GM19328 (cell line): ENCODE data around the gene LRFN5.

ENCODE experiments used
- ATAC-seq: cut with Tn5 transposase; IDR thresholded peaks from one replicate; pipeline ENCODE4 v1.9.1; 2021; ENCODE audit warnings: mild to moderate bottlenecking, moderate library complexity; ENCODE audit not compliant: unreplicated experiment

Gene LRFN5

GRCh38 chr14:41766772-41767171 lies 160.1 kb downstream of the LRFN5 start:
- no peak for ATAC-seq

- no peak for ATAC-seq
These were observed 167.0 kb downstream of the LRFN5 start for GRCh38 chr14:41773536-41774279.

GRCh38 chr14:41782511-41782910 lies 175.8 kb downstream of the LRFN5 start:
- ATAC-seq, result no peak

DNA sequence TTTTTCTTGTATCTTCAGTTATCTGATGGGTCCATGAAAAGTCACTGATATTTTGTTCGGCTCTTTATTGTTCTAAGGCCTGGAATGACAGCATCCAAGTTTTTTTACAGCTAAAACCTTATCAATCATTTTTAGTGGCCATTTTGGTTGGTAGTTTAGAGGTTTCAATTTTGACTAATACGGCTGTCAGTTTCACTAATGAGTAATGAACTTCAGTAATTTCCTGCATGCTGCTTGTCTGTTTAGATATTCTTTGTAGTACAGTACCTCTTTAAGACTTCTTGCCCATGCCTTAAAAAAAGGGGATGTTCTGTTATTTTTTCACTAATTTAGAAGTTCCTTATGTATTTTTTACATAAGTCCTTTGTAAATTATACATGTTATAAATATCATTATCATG lies 176.7 kb downstream of the LRFN5 start:
- no peak for ATAC-seq

- no peak for ATAC-seq
These were observed 179.0 kb downstream of the LRFN5 start for GRCh38 chr14:41785696-41786095.

- no peak for ATAC-seq
These were observed 193.1 kb downstream of the LRFN5 start for GRCh38 chr14:41799817-41800216.

GRCh38 chr14:41805633-41806032 lies 199.0 kb downstream of the LRFN5 start:
- ATAC-seq, result no peak

DNA sequence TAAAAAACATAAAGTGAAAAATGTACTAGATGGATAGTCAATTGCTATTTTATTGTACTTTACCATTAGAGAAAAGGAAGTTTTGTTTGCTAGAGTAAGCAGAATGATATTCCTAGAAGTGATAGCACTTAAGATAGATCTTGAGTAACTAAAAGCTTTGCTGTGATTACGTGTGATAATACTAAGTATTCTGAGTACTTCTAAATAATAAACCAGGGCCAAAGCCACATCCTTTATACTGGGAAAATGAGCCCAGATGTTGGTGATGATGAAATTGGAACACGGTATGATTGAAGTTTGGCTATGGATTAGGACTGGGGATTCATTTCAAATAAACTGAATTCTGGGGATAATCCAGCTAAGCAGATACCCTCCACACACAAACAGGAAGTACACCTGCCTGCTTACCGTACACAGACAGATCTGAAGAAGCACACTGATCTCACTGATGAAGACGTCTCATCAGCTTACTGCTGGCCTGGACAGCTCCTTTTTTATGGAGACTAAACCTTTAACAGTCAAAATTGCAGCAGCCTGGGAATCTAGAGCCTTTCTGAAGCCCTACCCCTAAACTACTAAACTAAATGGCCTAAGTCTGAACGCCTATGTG lies 199.8 kb downstream of the LRFN5 start:
- ATAC-seq, result no peak

DNA sequence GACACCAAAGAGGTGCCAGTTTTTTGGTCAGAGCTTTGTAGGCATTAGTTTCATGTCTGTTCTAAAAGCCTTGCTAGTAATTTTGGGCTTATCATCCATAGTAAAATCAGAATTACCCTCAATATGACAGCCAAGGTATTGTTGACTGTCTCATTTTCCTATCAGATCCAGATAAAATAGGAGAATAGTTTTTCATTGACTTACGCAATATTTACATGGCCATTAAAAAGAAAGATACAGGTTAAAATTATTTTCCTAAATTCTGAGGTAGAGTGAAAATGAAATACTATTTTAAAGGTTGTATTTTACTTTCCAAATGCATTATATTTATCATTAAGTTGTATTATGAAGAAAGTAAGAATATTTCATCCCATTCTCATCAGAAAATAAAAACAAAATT lies 203.7 kb downstream of the LRFN5 start:
- ATAC-seq, result no peak

DNA sequence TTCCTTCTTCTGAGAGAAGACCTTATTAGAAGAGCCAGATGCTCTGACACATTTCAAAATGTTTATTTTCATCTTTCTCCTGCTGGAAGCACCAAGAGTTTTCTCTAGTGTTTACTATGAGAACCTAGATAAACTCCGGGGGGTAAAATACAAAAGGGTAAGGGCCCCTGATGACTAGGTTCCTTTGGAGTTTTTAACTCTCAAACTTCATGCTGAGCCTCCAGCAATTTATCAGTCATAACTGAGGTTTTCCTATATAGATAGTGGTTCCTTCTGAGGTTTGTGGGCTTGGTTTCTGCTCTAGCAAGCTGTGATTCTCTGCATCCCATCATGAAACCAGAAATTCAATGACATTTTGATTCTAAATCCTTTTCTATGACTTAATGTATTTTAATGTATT lies 210.9 kb downstream of the LRFN5 start:
- ATAC-seq, result no peak

DNA sequence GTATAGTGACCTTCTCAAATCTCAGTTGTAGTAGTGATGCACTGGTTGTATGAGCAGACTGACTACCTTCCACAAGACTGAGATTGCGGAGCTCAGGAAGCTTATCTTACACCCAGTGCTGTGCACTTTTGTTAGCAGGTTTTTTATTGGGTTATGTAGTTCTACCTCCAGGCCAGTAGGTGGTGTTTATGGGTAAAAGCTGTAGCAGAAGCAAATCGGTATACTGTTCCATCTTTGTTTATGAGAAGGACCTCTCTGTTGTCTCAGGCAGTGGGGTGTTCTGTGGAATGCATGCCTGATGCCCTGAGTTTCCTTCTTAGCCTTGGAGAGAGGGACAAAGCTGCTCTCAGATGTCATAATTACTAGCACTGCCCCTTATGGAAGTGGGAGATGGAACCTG lies 217.8 kb downstream of the LRFN5 start:
- ATAC-seq, result no peak

DNA sequence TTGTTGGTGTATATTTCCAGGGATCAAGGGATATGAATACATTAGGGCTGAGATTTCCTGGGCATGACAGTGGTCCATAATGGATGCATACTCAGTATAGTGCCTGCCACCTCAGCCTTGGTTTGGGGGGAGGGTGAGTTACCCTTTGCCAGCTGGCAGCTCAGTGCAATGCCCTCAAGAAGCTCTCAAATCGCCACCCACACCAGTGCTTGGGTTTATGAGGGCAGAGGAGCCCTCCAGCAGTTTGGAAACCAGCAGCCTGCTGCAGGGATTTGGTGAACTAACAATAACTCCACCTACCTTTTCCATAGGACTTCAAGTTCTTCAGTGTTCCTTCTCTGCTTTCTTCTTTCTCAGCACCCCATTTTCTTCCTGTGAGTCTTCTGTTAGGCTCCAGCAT lies 218.9 kb downstream of the LRFN5 start:
- ATAC-seq, result no peak

DNA sequence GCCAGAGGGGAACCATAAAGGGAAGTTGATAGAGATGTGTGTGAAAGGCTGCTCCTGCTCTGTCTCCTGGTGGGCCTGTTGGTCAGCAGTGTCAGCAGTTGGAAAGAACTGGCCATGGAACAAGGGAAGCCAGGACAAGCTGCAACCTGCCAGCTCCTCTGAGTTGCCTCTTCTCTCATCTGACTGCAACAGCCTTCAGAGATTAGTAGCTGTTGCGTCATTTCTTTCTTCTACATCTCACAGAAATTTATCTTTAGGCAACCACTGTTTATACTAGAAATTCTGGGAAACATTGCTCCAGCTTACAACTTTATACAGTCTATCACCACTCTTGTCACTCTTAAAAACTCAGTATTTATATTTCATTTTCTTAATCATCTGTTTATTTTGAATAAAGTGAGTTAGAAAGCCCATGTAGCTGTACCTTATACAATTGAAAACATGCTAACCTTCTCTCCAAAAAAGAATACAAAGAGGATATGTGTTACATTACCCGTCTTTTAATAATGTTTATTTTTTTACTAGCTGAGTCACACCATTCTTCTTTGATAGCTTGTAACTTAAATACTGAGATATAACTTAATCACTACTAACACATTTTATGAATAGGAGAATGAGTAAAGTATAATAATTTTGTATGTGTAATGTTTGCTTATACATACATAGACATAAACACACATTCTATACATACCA lies 224.2 kb downstream of the LRFN5 start:
- ATAC-seq, result no peak

- ATAC-seq, result no peak
These were observed 233.0 kb downstream of the LRFN5 start for GRCh38 chr14:41839661-41840060.

DNA sequence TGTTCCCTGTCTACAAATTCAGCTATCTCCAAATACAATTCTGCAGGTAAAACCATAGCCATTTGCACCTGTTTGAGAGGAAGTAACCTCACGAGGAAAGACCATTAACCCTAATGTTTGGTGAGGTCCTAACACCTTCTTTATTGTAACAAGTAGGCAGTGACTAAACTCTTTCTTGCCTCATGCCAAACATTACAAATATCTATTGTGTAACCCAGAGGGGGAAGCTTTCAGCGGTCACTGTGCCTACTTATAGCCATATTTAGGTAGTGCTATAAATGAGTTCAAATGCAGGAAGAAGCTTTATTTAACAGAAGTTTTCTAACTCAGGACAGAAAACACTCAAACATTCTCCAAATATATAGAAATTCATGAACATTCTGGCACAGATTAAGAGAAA lies 252.7 kb downstream of the LRFN5 start:
- no peak for ATAC-seq

DNA sequence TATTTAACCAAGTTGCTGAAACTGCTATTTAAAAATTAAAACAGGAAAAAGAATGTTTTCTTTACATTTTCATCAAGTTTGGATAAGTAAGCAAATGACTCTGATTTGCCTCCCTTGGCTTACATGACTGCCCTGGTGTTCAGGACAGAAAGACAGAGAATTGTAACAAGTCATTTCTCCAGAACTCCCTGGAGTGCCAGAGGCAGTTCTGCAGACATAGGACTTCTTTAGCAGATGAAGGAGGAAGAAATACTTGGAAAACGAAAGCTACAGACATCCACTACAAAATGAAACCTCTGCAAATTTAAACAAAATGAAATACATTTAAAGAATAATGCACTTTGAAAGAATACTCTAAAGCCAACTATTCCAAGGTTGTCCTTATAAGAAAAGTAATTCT lies 253.9 kb downstream of the LRFN5 start:
- ATAC-seq, result no peak

DNA sequence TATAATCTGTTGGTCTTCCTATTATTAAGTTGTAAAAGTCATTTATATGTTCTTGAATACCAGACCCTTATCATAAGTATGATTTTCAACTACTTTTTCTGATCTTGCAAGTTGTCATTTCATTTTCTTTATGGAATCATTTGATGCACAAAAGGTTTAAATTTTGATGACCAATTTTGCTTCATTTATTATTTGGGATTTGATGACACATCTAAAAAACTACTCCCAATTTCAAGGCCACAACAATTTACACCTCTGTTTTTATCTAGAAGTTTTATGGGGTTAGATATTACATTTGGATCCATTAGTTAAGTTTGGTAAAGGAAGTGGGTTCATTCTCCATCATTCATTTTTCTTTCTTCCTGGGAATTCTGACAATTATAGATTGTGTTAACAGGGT lies 259.2 kb downstream of the LRFN5 start:
- ATAC-seq, result no peak

DNA sequence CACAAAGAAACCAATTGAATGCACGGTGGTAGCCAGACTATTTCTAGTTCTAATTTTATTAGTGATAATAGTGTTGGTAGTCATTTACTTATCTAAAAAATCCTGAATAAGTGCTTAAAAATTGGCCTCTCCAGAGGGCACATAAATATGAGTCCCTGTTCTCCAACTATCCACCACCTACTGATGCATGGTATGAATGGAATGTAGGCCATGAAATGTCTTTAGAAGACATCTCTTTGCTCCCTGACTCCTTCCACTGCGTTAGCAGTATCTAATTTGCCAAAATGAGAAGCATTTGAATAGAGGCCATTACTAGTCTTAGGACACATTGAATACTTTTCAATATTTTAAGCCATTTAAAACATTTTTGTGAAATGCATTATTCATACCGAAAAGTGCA lies 261.7 kb downstream of the LRFN5 start:
- ATAC-seq, result no peak

GRCh38 chr14:41872931-41873685 lies 266.4 kb downstream of the LRFN5 start:
- no peak for ATAC-seq

DNA sequence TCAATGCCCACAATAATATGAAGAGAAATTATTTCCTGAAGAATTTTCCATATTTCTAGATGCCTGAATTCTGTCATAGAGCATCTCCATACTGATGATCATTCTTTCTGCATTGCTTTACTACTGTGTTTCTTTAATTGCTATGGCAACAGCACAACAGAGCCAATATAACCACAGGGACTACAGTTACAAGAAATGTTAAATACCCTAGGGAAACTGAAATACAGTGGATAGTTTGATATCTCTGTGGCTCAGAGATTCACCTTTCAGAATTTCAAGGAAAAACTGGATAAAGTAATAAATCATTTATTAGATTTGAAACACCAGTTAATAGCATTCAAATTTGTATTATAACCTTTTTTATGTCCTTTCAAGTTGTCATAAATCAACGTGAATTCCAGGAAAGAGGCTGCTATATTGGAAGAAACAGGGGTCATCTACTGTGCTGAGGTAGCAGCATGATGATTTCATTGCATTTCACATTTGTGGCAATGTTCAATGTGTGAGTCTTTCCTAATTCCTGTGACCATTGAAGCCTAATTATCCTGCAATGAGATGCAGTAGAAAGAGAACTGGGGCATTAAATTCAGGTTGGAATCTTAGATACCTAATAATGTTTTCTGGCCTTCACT lies 267.1 kb downstream of the LRFN5 start:
- ATAC-seq, result no peak

- ATAC-seq, result no peak
These were observed 268.4 kb downstream of the LRFN5 start for GRCh38 chr14:41875116-41875515.
